ENCODE results near the gene NKD1. TPM values are rescaled to one million over a fixed set of nuclear protein-coding genes. Genes with fewer than 3 reads are reported as not detected.

Gene NKD1
- polyA plus RNA-seq, 1 experiment: 0.11 TPM

- CTCF ChIA-PET: interaction anchor here (0.8 to 1.9 kb wide), 3 partner anchors 11 to 113 kb away, joined by 3 to 5 read pairs (median 3); no protein-coding TSS in a partner anchor
Measured at GRCh38 chr16:50530277-50531236, 17.6 kb upstream of the NKD1 start.

GRCh38 chr16:50531359-50531758, 16.8 kb upstream of the NKD1 start:
- Histone ChIP-seq H3K27me3 (ENCODE audit: control insufficient read depth, insufficient read depth, low read length) (no peaks in the 10 kb centered on the region; the same call in 1 of the 2 replicates), H3K4me3 (ENCODE audit: low read depth, low read length) (no peak overlapping the region), H3K36me3 (ENCODE audit: control insufficient read depth, insufficient read depth, low read length) (no peaks in the 10 kb centered on the region)
- ChIA-PET POLR2A (no interaction called here), CTCF (interaction anchor here (0.7 to 1.9 kb wide), 3 partner anchors 10 to 114 kb away, joined by 3 to 5 read pairs (median 4); no protein-coding TSS in a partner anchor)
- TF ChIP-seq CTCF (IDR thresholded peaks at IDR 0.05; ENCODE audit: insufficient read depth, low read depth, low read length): no peak
- DNase-seq (ENCODE audit: low read depth): no peak

More at GRCh38 chr16:50530277-50531236, 17.6 kb upstream of the NKD1 start:
- DNase-seq (ENCODE audit: low read depth): no peak
- no peaks in the 10 kb centered on the region; the same call in 1 of the 2 replicates for H3K27me3 ChIP-seq (ENCODE audit: control insufficient read depth, insufficient read depth, low read length)
- POLR2A ChIA-PET: no interaction called here
- TF ChIP-seq CTCF (IDR thresholded peaks at IDR 0.05; ENCODE audit: insufficient read depth, low read depth, low read length): no peak
- no peak overlapping the region for H3K4me3 ChIP-seq (ENCODE audit: low read depth, low read length)
- no peaks in the 10 kb centered on the region for H3K36me3 ChIP-seq (ENCODE audit: control insufficient read depth, insufficient read depth, low read length)

GRCh38 chr16:50531901-50532300, 16.3 kb upstream of the NKD1 start:
- DNase-seq (ENCODE audit: low read depth): no peak
- POLR2A ChIA-PET: no interaction called here
- CTCF ChIA-PET: interaction anchor here (0.7 to 1.9 kb wide), 2 partner anchors 10 to 29 kb away, joined by 4 to 5 read pairs; no protein-coding TSS in a partner anchor
- no peak for TF ChIP-seq CTCF (IDR thresholded peaks at IDR 0.05; ENCODE audit: insufficient read depth, low read depth, low read length)
- Histone ChIP-seq H3K36me3 (ENCODE audit: control insufficient read depth, insufficient read depth, low read length) (no peaks in the 10 kb centered on the region), H3K4me3 (ENCODE audit: low read depth, low read length) (no peak overlapping the region), H3K27me3 (ENCODE audit: control insufficient read depth, insufficient read depth, low read length) (no peaks in the 10 kb centered on the region; the same call in 1 of the 2 replicates)

DNA sequence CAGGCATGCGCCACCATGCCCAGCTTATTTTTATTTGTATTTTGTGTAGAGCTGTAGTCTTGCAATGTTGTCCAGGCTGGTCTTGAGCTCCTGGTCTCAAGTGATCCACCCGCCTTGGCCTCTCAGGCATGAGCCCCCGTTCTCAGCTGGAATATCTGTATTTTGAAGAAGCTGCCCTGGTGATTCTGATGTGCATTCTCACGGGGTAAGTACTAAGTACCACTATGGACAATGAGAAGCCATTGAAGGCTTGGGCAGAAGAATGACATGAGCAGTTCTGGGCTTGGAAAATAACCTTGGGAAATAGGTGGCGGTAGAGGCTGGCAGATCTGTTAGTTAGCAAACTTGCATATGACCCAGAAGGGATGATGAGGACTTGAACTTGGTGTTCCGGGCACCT, 15.6 kb upstream of the NKD1 start:
- Histone ChIP-seq H3K27me3 (ENCODE audit: control insufficient read depth, insufficient read depth, low read length) (no peaks in the 10 kb centered on the region; the same call in 1 of the 2 replicates), H3K36me3 (ENCODE audit: control insufficient read depth, insufficient read depth, low read length) (no peaks in the 10 kb centered on the region), H3K4me3 (ENCODE audit: low read depth, low read length) (no peak overlapping the region)
- DNase-seq (ENCODE audit: low read depth): no peak
- POLR2A ChIA-PET: no interaction called here
- no peak for TF ChIP-seq CTCF (IDR thresholded peaks at IDR 0.05; ENCODE audit: insufficient read depth, low read depth, low read length)
- CTCF ChIA-PET: interaction anchor here (1.9 kb wide), 1 partner anchor 9 kb away, joined by 5 read pairs; no protein-coding TSS in a partner anchor

GRCh38 chr16:50533317-50533716, 14.9 kb upstream of the NKD1 start:
- Histone ChIP-seq H3K4me3 (ENCODE audit: low read depth, low read length) (no peak overlapping the region), H3K27me3 (ENCODE audit: control insufficient read depth, insufficient read depth, low read length) (no peaks in the 10 kb centered on the region; the same call in 1 of the 2 replicates), H3K36me3 (ENCODE audit: control insufficient read depth, insufficient read depth, low read length) (no peaks in the 10 kb centered on the region)
- CTCF ChIA-PET: interaction anchor here (0.6 to 1.0 kb wide), 2 partner anchors 23 to 133 kb away, joined by 4 read pairs; no protein-coding TSS in a partner anchor
- TF ChIP-seq CTCF (IDR thresholded peaks at IDR 0.05; ENCODE audit: insufficient read depth, low read depth, low read length): no peak
- POLR2A ChIA-PET: interaction anchor here (0.6 kb wide), 1 partner anchor 1928 kb away, joined by 3 read pairs; no protein-coding TSS in a partner anchor
- DNase-seq (ENCODE audit: low read depth): no peak

Data from BJ (cell line).